HG03565 (cell line): ENCODE results near the gene STK40.
A peak's percentile ranks its signal among the peaks of the same experiment; 100 is the strongest.

ENCODE experiments used
- ATAC-seq: cut with Tn5 transposase; IDR thresholded peaks from one replicate; pipeline ENCODE4 v1.9.1; 2021; ENCODE audit warnings: mild to moderate bottlenecking, moderate library complexity; ENCODE audit not compliant: unreplicated experiment

STK40 gene

GRCh38 chr1:36385410-36386264 is at the start of gene STK40:
STK40 (minus strand) TSS chr1:36385924; CDS start chr1:36361332, 24,592 bp downstream.
- peak; percentile 77 for ATAC-seq

- no peak for ATAC-seq
These were observed 47.4 kb upstream of the STK40 start for GRCh38 chr1:36433102-36433501.

- ATAC-seq = no peak
These were observed 46.9 kb upstream of the STK40 start for GRCh38 chr1:36432616-36433015.

- ATAC-seq = no peak
These were observed 40.1 kb upstream of the STK40 start for GRCh38 chr1:36425791-36426190.

- ATAC-seq = no peak
These were observed 35.9 kb upstream of the STK40 start for GRCh38 chr1:36421649-36422048.

- no peak for ATAC-seq
These were observed 35.2 kb upstream of the STK40 start for GRCh38 chr1:36420836-36421317.

GRCh38 chr1:36420409-36420808 is 34.7 kb upstream of the STK40 start:
- no peak for ATAC-seq

GRCh38 chr1:36419569-36419968 is 33.8 kb upstream of the STK40 start:
- no peak for ATAC-seq

- ATAC-seq = no peak
These were observed 33.4 kb upstream of the STK40 start for GRCh38 chr1:36419140-36419539.

GRCh38 chr1:36417931-36418330 is 32.2 kb upstream of the STK40 start:
- ATAC-seq = no peak

- ATAC-seq = no peak
These were observed 30.1 kb upstream of the STK40 start for GRCh38 chr1:36415661-36416326.

- no peak for ATAC-seq
These were observed 28.7 kb upstream of the STK40 start for GRCh38 chr1:36414384-36414783.

GRCh38 chr1:36411674-36412648 is 26.2 kb upstream of the STK40 start:
- no peak for ATAC-seq

- ATAC-seq = no peak
These were observed 22.8 kb upstream of the STK40 start for GRCh38 chr1:36408479-36408878.

- no peak for ATAC-seq
These were observed 20.7 kb upstream of the STK40 start for GRCh38 chr1:36406440-36406839.

GRCh38 chr1:36402504-36402890 is 16.8 kb upstream of the STK40 start:
- ATAC-seq = no peak

- no peak for ATAC-seq
These were observed 16.1 kb upstream of the STK40 start for GRCh38 chr1:36401602-36402503.

GRCh38 chr1:36400825-36401601 is 15.3 kb upstream of the STK40 start:
- peak; percentile 55 for ATAC-seq

GRCh38 chr1:36400514-36400824 is 14.7 kb upstream of the STK40 start:
- ATAC-seq = peak; percentile 6
